GM12892 (cell line): ENCODE results near the gene GOPC.

ENCODE experiments used
- DNase-seq: peaks from one replicate; pipeline ENCODE4 v3.0.0; 2011; ENCODE audit not compliant: insufficient read length
- FAIRE-seq: peaks from 2 replicates; lab custom pipeline; 2011; peaks lifted over from hg19 to GRCh38; lab: Jason Lieb, UNC
- POLR2A ChIP-seq: IDR thresholded peaks from 2 replicates; pipeline ENCODE4 v1.6.1; 2011; ENCODE audit warnings: low read depth, low read length, control low read depth
- POLR2AphosphoS5 ChIP-seq: IDR thresholded peaks from 2 replicates; pipeline ENCODE4 v1.6.1; 2011; ENCODE audit warnings: low read depth, low read length, control low read depth
- TAF1 ChIP-seq: IDR thresholded peaks from 2 replicates; pipeline ENCODE4 v1.6.1; 2011; ENCODE audit warnings: low read depth, mild to moderate bottlenecking, control low read depth, low read length, borderline replicate concordance

GOPC gene

GRCh38 chr6:117585647-117586046 lies 16.7 kb downstream of the GOPC start:
- FAIRE-seq (no peak), DNase-seq (no peak)
- no peak for TF ChIP-seq POLR2A
- TF ChIP-seq TAF1, result no peak
- no peak for TF ChIP-seq POLR2AphosphoS5

GRCh38 chr6:117574198-117574597 lies 28.1 kb downstream of the GOPC start:
- DNase-seq, result no peak
- no peak for TF ChIP-seq POLR2AphosphoS5
- no peak for TF ChIP-seq POLR2A
- TF ChIP-seq TAF1, result no peak
- no peak for FAIRE-seq

GRCh38 chr6:117573006-117573680 lies 29.2 kb downstream of the GOPC start:
- DNase-seq (no peak), FAIRE-seq (no peak)
- TF ChIP-seq TAF1, result no peak
- no peak for TF ChIP-seq POLR2A
- TF ChIP-seq POLR2AphosphoS5, result no peak

- no peak for FAIRE-seq
- no peak for TF ChIP-seq TAF1
- TF ChIP-seq POLR2A, result no peak
- no peak for TF ChIP-seq POLR2AphosphoS5
Measured at GRCh38 chr6:117568831-117569410, 33.4 kb downstream of the GOPC start.

GRCh38 chr6:117568247-117568646 lies 34.1 kb downstream of the GOPC start:
- TF ChIP-seq POLR2A (no peak), POLR2AphosphoS5 (no peak), TAF1 (no peak)
- FAIRE-seq (no peak), DNase-seq (no peak)

More at GRCh38 chr6:117568831-117569410, 33.4 kb downstream of the GOPC start:
- DNase-seq, result no peak

GRCh38 chr6:117564681-117565080 lies 37.6 kb downstream of the GOPC start:
- DNase-seq (no peak), FAIRE-seq (no peak)
- TF ChIP-seq TAF1, result no peak
- no peak for TF ChIP-seq POLR2AphosphoS5
- no peak for TF ChIP-seq POLR2A

GRCh38 chr6:117561128-117561527 lies 41.2 kb downstream of the GOPC start:
- FAIRE-seq, result no peak
- no peak for DNase-seq
- TF ChIP-seq POLR2AphosphoS5, result no peak
- no peak for TF ChIP-seq TAF1

- DNase-seq (no peak), FAIRE-seq (no peak)
- no peak for TF ChIP-seq POLR2A
- no peak for TF ChIP-seq POLR2AphosphoS5
- no peak for TF ChIP-seq TAF1
Measured at GRCh38 chr6:117559299-117559698, 43.0 kb downstream of the GOPC start.

- TF ChIP-seq POLR2AphosphoS5 (no peak), TAF1 (no peak), POLR2A (no peak)
- DNase-seq, result no peak
- FAIRE-seq, result no peak
Measured at GRCh38 chr6:117558818-117559217, 43.5 kb downstream of the GOPC start.

GRCh38 chr6:117557951-117558350 lies 44.4 kb downstream of the GOPC start:
- no peak for FAIRE-seq

GRCh38 chr6:117555882-117556498 lies 46.3 kb downstream of the GOPC start:
- FAIRE-seq (peak; percentile 70), DNase-seq (no peak)
- no peak for TF ChIP-seq POLR2A
- no peak for TF ChIP-seq POLR2AphosphoS5
- no peak for TF ChIP-seq TAF1

More at GRCh38 chr6:117557951-117558350, 44.4 kb downstream of the GOPC start:
- TF ChIP-seq POLR2A (no peak), POLR2AphosphoS5 (no peak), TAF1 (no peak)
- DNase-seq, result no peak
